Measurements from ENCODE around the gene LRRC53.

Gene LRRC53

GRCh38 chr1:74517599-74518051, 5.2 kb upstream of the LRRC53 start:
- ChIA-PET CTCF (no interaction called here), POLR2A (no interaction called here)
- no peak for TF ChIP-seq ZNF384 (IDR thresholded peaks at IDR 0.05)
- no peak for TF ChIP-seq HDGF (IDR thresholded peaks at IDR 0.05; ENCODE audit: borderline replicate concordance)
- no peak for TF ChIP-seq LEF1 (IDR thresholded peaks at IDR 0.05; ENCODE audit: borderline replicate concordance)
- no peak for TF ChIP-seq PKNOX1 (IDR thresholded peaks at IDR 0.05)
- no peak for TF ChIP-seq FOXA1 (IDR thresholded peaks at IDR 0.05)
- no peak for TF ChIP-seq ARNT (IDR thresholded peaks at IDR 0.05)
- no peak for TF ChIP-seq NFRKB (IDR thresholded peaks at IDR 0.05)
- TF ChIP-seq L3MBTL2 (conservative IDR thresholded peaks at IDR 0.05), result no peak
- TF ChIP-seq CTBP1 (IDR thresholded peaks at IDR 0.05; ENCODE audit: borderline replicate concordance), result no peak
- no peak for TF ChIP-seq BHLHE40 (IDR thresholded peaks at IDR 0.05; ENCODE audit: borderline replicate concordance)
- no peak for TF ChIP-seq FOXM1 (IDR thresholded peaks at IDR 0.05; ENCODE audit: borderline replicate concordance)
- no peak for TF ChIP-seq SUZ12 (IDR thresholded peaks at IDR 0.05)
- no peak for TF ChIP-seq FOXK2 (IDR thresholded peaks at IDR 0.05)
- no peak for TF ChIP-seq SP1 (IDR thresholded peaks at IDR 0.05)
- no peak for TF ChIP-seq ELF4 (IDR thresholded peaks at IDR 0.05)
- no peak for TF ChIP-seq TARDBP (IDR thresholded peaks at IDR 0.05)
- DNase-seq (ENCODE audit: extremely low spot score), result no peak

GRCh38 chr1:74513411-74514300, 1.2 kb upstream of the LRRC53 start:
- POLR2A ChIA-PET, result no interaction called here
- TF ChIP-seq SP1 (IDR thresholded peaks at IDR 0.05) (no peak), TARDBP (IDR thresholded peaks at IDR 0.05) (no peak)
- no peak for DNase-seq (ENCODE audit: extremely low spot score)
- CTCF ChIA-PET, result no interaction called here

- TF ChIP-seq ZNF384 (IDR thresholded peaks at IDR 0.05) (no peak), SP1 (IDR thresholded peaks at IDR 0.05) (no peak), FOXM1 (IDR thresholded peaks at IDR 0.05; ENCODE audit: borderline replicate concordance) (no peak), FOXA1 (IDR thresholded peaks at IDR 0.05) (no peak), LEF1 (IDR thresholded peaks at IDR 0.05; ENCODE audit: borderline replicate concordance) (no peak), NFRKB (IDR thresholded peaks at IDR 0.05) (no peak), ARNT (IDR thresholded peaks at IDR 0.05) (no peak)
- DNase-seq (ENCODE audit: extremely low spot score), result no peak
- ChIA-PET POLR2A (no interaction called here), CTCF (no interaction called here)
Measured at GRCh38 chr1:74508449-74508848, 4.0 kb downstream of the LRRC53 start.

- POLR2A ChIA-PET, result no interaction called here
- DNase-seq (ENCODE audit: extremely low spot score), result no peak
Measured at GRCh38 chr1:74505928-74506710, 6.3 kb downstream of the LRRC53 start.

GRCh38 chr1:74504933-74505512, 7.4 kb downstream of the LRRC53 start:
- POLR2A ChIA-PET, result no interaction called here
- TF ChIP-seq NFRKB (IDR thresholded peaks at IDR 0.05), result no peak
- no peak for TF ChIP-seq BHLHE40 (IDR thresholded peaks at IDR 0.05; ENCODE audit: borderline replicate concordance)
- no peak for TF ChIP-seq TARDBP (IDR thresholded peaks at IDR 0.05)
- TF ChIP-seq SP1 (IDR thresholded peaks at IDR 0.05), result no peak
- no peak for TF ChIP-seq SUZ12 (IDR thresholded peaks at IDR 0.05)
- no peak for TF ChIP-seq FOXA1 (IDR thresholded peaks at IDR 0.05)
- TF ChIP-seq ARNT (IDR thresholded peaks at IDR 0.05), result no peak
- TF ChIP-seq FOXM1 (IDR thresholded peaks at IDR 0.05; ENCODE audit: borderline replicate concordance), result no peak
- no peak for TF ChIP-seq LEF1 (IDR thresholded peaks at IDR 0.05; ENCODE audit: borderline replicate concordance)
- no peak for TF ChIP-seq HDGF (IDR thresholded peaks at IDR 0.05; ENCODE audit: borderline replicate concordance)
- TF ChIP-seq ZNF384 (IDR thresholded peaks at IDR 0.05), result no peak
- TF ChIP-seq ELF4 (IDR thresholded peaks at IDR 0.05), result no peak
- TF ChIP-seq L3MBTL2 (conservative IDR thresholded peaks at IDR 0.05), result no peak
- no peak for TF ChIP-seq FOXK2 (IDR thresholded peaks at IDR 0.05)
- TF ChIP-seq CTBP1 (IDR thresholded peaks at IDR 0.05; ENCODE audit: borderline replicate concordance), result no peak
- TF ChIP-seq PKNOX1 (IDR thresholded peaks at IDR 0.05), result no peak
- DNase-seq (ENCODE audit: extremely low spot score), result no peak
- CTCF ChIA-PET, result no interaction called here

More at GRCh38 chr1:74505928-74506710, 6.3 kb downstream of the LRRC53 start:
- no peak for TF ChIP-seq NFRKB (IDR thresholded peaks at IDR 0.05)
- TF ChIP-seq ARNT (IDR thresholded peaks at IDR 0.05), result no peak
- no peak for TF ChIP-seq L3MBTL2 (conservative IDR thresholded peaks at IDR 0.05)
- TF ChIP-seq PKNOX1 (IDR thresholded peaks at IDR 0.05), result no peak
- TF ChIP-seq TARDBP (IDR thresholded peaks at IDR 0.05), result no peak
- TF ChIP-seq ZNF384 (IDR thresholded peaks at IDR 0.05), result no peak
- TF ChIP-seq CTBP1 (IDR thresholded peaks at IDR 0.05; ENCODE audit: borderline replicate concordance), result no peak
- TF ChIP-seq FOXM1 (IDR thresholded peaks at IDR 0.05; ENCODE audit: borderline replicate concordance), result no peak
- no peak for TF ChIP-seq BHLHE40 (IDR thresholded peaks at IDR 0.05; ENCODE audit: borderline replicate concordance)
- TF ChIP-seq ELF4 (IDR thresholded peaks at IDR 0.05), result no peak
- no peak for TF ChIP-seq FOXA1 (IDR thresholded peaks at IDR 0.05)
- no peak for TF ChIP-seq LEF1 (IDR thresholded peaks at IDR 0.05; ENCODE audit: borderline replicate concordance)
- TF ChIP-seq HDGF (IDR thresholded peaks at IDR 0.05; ENCODE audit: borderline replicate concordance), result no peak
- TF ChIP-seq SUZ12 (IDR thresholded peaks at IDR 0.05), result no peak
- TF ChIP-seq FOXK2 (IDR thresholded peaks at IDR 0.05), result no peak
- no peak for TF ChIP-seq SP1 (IDR thresholded peaks at IDR 0.05)
- CTCF ChIA-PET, result no interaction called here
